ENCODE results near the gene ISY1.

Gene ISY1

GRCh38 chr3:129131465-129132088, 29.3 kb downstream of the ISY1 start:
- H3K36me3 ChIP-seq (ENCODE audit: control insufficient read depth, insufficient read depth, low read length): peaks cover 13% of the 10 kb centered on the region; the same call in 1 of the 2 replicates

GRCh38 chr3:129130291-129130813, 30.5 kb downstream of the ISY1 start:
- no CpG with 5 or more reads among the region's 13 CpGs for WGBS (ENCODE audit: insufficient coverage, insufficient read length)
- H3K36me3 ChIP-seq (ENCODE audit: control insufficient read depth, insufficient read depth, low read length): peaks cover 13% of the 10 kb centered on the region; the same call in 1 of the 2 replicates

More at GRCh38 chr3:129131465-129132088, 29.3 kb downstream of the ISY1 start:
- H3K9me3 ChIP-seq (ENCODE audit: control insufficient read depth, insufficient read depth, low read length): no peaks in the 10 kb centered on the region
- no peak overlapping the region for H3K27ac ChIP-seq (ENCODE audit: low read length)
- H3K4me1 ChIP-seq (ENCODE audit: control insufficient read depth, insufficient read depth, low read length): no peaks in the 10 kb centered on the region; the same call in 1 of the 2 replicates
- no peaks in the 10 kb centered on the region for H3K27me3 ChIP-seq (ENCODE audit: control insufficient read depth, insufficient read depth, low read length)
- no peak overlapping the region for H3K4me3 ChIP-seq (ENCODE audit: low read length)
- DNase-seq (ENCODE audit: low read depth, low spot score): no peak
- no CpG with 5 or more reads among the region's 2 CpGs for WGBS (ENCODE audit: insufficient coverage, insufficient read length)

GRCh38 chr3:129128357-129129155, 32.3 kb downstream of the ISY1 start:
- H3K9me3 ChIP-seq (ENCODE audit: control insufficient read depth, insufficient read depth, low read length): no peaks in the 10 kb centered on the region
- H3K27me3 ChIP-seq (ENCODE audit: control insufficient read depth, insufficient read depth, low read length): no peaks in the 10 kb centered on the region
- H3K36me3 ChIP-seq (ENCODE audit: control insufficient read depth, insufficient read depth, low read length): peaks cover 10% of the 10 kb centered on the region; the same call in 1 of the 2 replicates
- no peak overlapping the region for H3K4me3 ChIP-seq (ENCODE audit: low read length)
- H3K27ac ChIP-seq (ENCODE audit: low read length): no peak overlapping the region
- no peaks in the 10 kb centered on the region; the same call in 1 of the 2 replicates for H3K4me1 ChIP-seq (ENCODE audit: control insufficient read depth, insufficient read depth, low read length)
- DNase-seq (ENCODE audit: low read depth, low spot score): no peak
- WGBS (ENCODE audit: insufficient coverage, insufficient read length): no CpG with 5 or more reads among the region's 16 CpGs

More at GRCh38 chr3:129130291-129130813, 30.5 kb downstream of the ISY1 start:
- H3K27me3 ChIP-seq (ENCODE audit: control insufficient read depth, insufficient read depth, low read length): no peaks in the 10 kb centered on the region
- H3K27ac ChIP-seq (ENCODE audit: low read length): no peak overlapping the region
- no peak for DNase-seq (ENCODE audit: low read depth, low spot score)
- H3K9me3 ChIP-seq (ENCODE audit: control insufficient read depth, insufficient read depth, low read length): no peaks in the 10 kb centered on the region
- H3K4me3 ChIP-seq (ENCODE audit: low read length): no peak overlapping the region
- H3K4me1 ChIP-seq (ENCODE audit: control insufficient read depth, insufficient read depth, low read length): no peaks in the 10 kb centered on the region; the same call in 1 of the 2 replicates

- peaks cover 7% of the 10 kb centered on the region; the same call in 1 of the 2 replicates for H3K36me3 ChIP-seq (ENCODE audit: control insufficient read depth, insufficient read depth, low read length)
- H3K4me1 ChIP-seq (ENCODE audit: control insufficient read depth, insufficient read depth, low read length): no peaks in the 10 kb centered on the region
- H3K4me3 ChIP-seq (ENCODE audit: low read length): no peak overlapping the region
- H3K9me3 ChIP-seq (ENCODE audit: control insufficient read depth, insufficient read depth, low read length): no peaks in the 10 kb centered on the region
- H3K27me3 ChIP-seq (ENCODE audit: control insufficient read depth, insufficient read depth, low read length): no peaks in the 10 kb centered on the region
- WGBS (ENCODE audit: insufficient coverage, insufficient read length): no CpG with 5 or more reads among the region's 9 CpGs
- no peak for DNase-seq (ENCODE audit: low read depth, low spot score)
- H3K27ac ChIP-seq (ENCODE audit: low read length): no peak overlapping the region
Measured at GRCh38 chr3:129126726-129127280, 34.1 kb downstream of the ISY1 start.

- H3K27ac ChIP-seq (ENCODE audit: low read length): no peak overlapping the region
- WGBS (ENCODE audit: insufficient coverage, insufficient read length): no CpG with 5 or more reads among the region's 5 CpGs
Measured at GRCh38 chr3:129123314-129124060, 37.4 kb downstream of the ISY1 start.

GRCh38 chr3:129122412-129123011, 38.4 kb downstream of the ISY1 start:
- Histone ChIP-seq H3K27me3 (ENCODE audit: control insufficient read depth, insufficient read depth, low read length) (no peaks in the 10 kb centered on the region), H3K4me1 (ENCODE audit: control insufficient read depth, insufficient read depth, low read length) (peaks cover 4% of the 10 kb centered on the region; the same call in 1 of the 2 replicates), H3K9me3 (ENCODE audit: control insufficient read depth, insufficient read depth, low read length) (no peaks in the 10 kb centered on the region), H3K27ac (ENCODE audit: low read length) (no peak overlapping the region), H3K4me3 (ENCODE audit: low read length) (peak overlapping the region; percentile 73), H3K36me3 (ENCODE audit: control insufficient read depth, insufficient read depth, low read length) (no peaks in the 10 kb centered on the region)
- no CpG with 5 or more reads among the region's 18 CpGs for WGBS (ENCODE audit: insufficient coverage, insufficient read length)
- no peak for DNase-seq (ENCODE audit: low read depth, low spot score)

More at GRCh38 chr3:129123314-129124060, 37.4 kb downstream of the ISY1 start:
- Histone ChIP-seq H3K9me3 (ENCODE audit: control insufficient read depth, insufficient read depth, low read length) (no peaks in the 10 kb centered on the region), H3K4me1 (ENCODE audit: control insufficient read depth, insufficient read depth, low read length) (peaks cover 4% of the 10 kb centered on the region; the same call in 1 of the 2 replicates), H3K4me3 (ENCODE audit: low read length) (no peak overlapping the region; the same call in 1 of the 2 replicates), H3K36me3 (ENCODE audit: control insufficient read depth, insufficient read depth, low read length) (no peaks in the 10 kb centered on the region), H3K27me3 (ENCODE audit: control insufficient read depth, insufficient read depth, low read length) (no peaks in the 10 kb centered on the region)
- DNase-seq (ENCODE audit: low read depth, low spot score): no peak

- Histone ChIP-seq H3K27ac (ENCODE audit: low read length) (no peak within 1 kb of the TSS), H3K4me3 (ENCODE audit: low read length) (peak within 1 kb of the TSS; percentile 93), H3K27me3 (ENCODE audit: control insufficient read depth, insufficient read depth, low read length) (no peaks in the 10 kb centered on the region), H3K36me3 (ENCODE audit: control insufficient read depth, insufficient read depth, low read length) (no peaks in the 10 kb centered on the region), H3K9me3 (ENCODE audit: control insufficient read depth, insufficient read depth, low read length) (no peaks in the 10 kb centered on the region), H3K4me1 (ENCODE audit: control insufficient read depth, insufficient read depth, low read length) (peaks cover 4% of the 10 kb centered on the region; the same call in 1 of the 2 replicates)
- DNase-seq (ENCODE audit: low read depth, low spot score): peak; percentile 90
- whole genome bisulfite sequencing (ENCODE audit: insufficient coverage, insufficient read length): no CpG with 5 or more reads among the region's 60 CpGs
Measured at GRCh38 chr3:129121792-129122411, 39.0 kb downstream of the ISY1 start, which contains the start of gene RAB43. TSS of gene RAB43 (minus strand) at chr3:129121804. CDS start at chr3:129121489, 315 bp downstream.

- H3K36me3 ChIP-seq (ENCODE audit: control insufficient read depth, insufficient read depth, low read length): no peaks in the 10 kb centered on the region
Measured at GRCh38 chr3:129121016-129121791, 39.7 kb downstream of the ISY1 start.

More at GRCh38 chr3:129121016-129121791, 39.7 kb downstream of the ISY1 start:
- Histone ChIP-seq H3K27me3 (ENCODE audit: control insufficient read depth, insufficient read depth, low read length) (no peaks in the 10 kb centered on the region), H3K4me3 (ENCODE audit: low read length) (peak overlapping the region; percentile 93), H3K27ac (ENCODE audit: low read length) (no peak overlapping the region), H3K9me3 (ENCODE audit: control insufficient read depth, insufficient read depth, low read length) (no peaks in the 10 kb centered on the region), H3K4me1 (ENCODE audit: control insufficient read depth, insufficient read depth, low read length) (peaks cover 6% of the 10 kb centered on the region; the same call in 1 of the 2 replicates)
- WGBS (ENCODE audit: insufficient coverage, insufficient read length): no CpG with 5 or more reads among the region's 80 CpGs
- no peak for DNase-seq (ENCODE audit: low read depth, low spot score)

Data from iPS DF 6.9 (cell line).